CD14-positive monocyte (primary cell): Measurements from ENCODE around the gene LCE1E. TPM values are rescaled to one million over a fixed set of nuclear protein-coding genes. Genes with fewer than 3 reads are reported as not detected.
A peak's percentile ranks its signal among the peaks of the same experiment; 100 is the strongest.

Experiments used
- DNase-seq, 3 donors: peaks; one replicate each; pipeline ENCODE4 v3.0.0-alpha.2; 2011 to 2022
- H2AFZ ChIP-seq: 2 replicates; pipeline ENCODE4 v1.6.0; 2012; ENCODE audit warnings: mild to moderate bottlenecking, low read depth, low read length, inconsistent platforms; ENCODE audit not compliant: insufficient read depth, poor library complexity, severe bottlenecking
- H3K27ac ChIP-seq, 2 donors: 1 replicate in 1 of 2; 2 replicates in 1 of 2; pipeline ENCODE4 v1.5.1; 2012 to 2013; ENCODE audit warnings: low read length in 2 of 2, control low read depth in 1 of 2, inconsistent platforms in 1 of 2, low read depth in 1 of 2, mild to moderate bottlenecking in 1 of 2
- H3K27me3 ChIP-seq, 2 donors: one replicate each; pipeline versions ENCODE4 v1.6.0 to v1.6.1; 2011 to 2013; ENCODE audit warnings: low read length in 2 of 2; ENCODE audit not compliant: control insufficient read depth in 2 of 2, insufficient read depth in 2 of 2
- H3K36me3 ChIP-seq, 2 donors: replicated peaks in 1 of 2; 1 replicate in 1 of 2; 2 replicates in 1 of 2; pipeline versions ENCODE4 v1.5.1 to v1.6.1; 2012 to 2013; ENCODE audit warnings: low read length in 2 of 2, control low read depth in 1 of 2, inconsistent platforms in 1 of 2, mild to moderate bottlenecking in 1 of 2; ENCODE audit not compliant: insufficient read depth in 2 of 2, control insufficient read depth in 1 of 2
- H3K4me1 ChIP-seq, 2 donors: 1 replicate in 1 of 2; 2 replicates in 1 of 2; pipeline versions ENCODE4 v1.5.1 to v1.6.1; 2012 to 2013; ENCODE audit warnings: low read length in 2 of 2, control low read depth in 1 of 2, inconsistent platforms in 1 of 2, mild to moderate bottlenecking in 1 of 2, moderate library complexity in 1 of 2; ENCODE audit not compliant: insufficient read depth in 2 of 2, control insufficient read depth in 1 of 2
- H3K4me2 ChIP-seq: replicated peaks from 2 replicates; pipeline ENCODE3; 2012; ENCODE audit warnings: low read length, moderate library complexity, mild to moderate bottlenecking; ENCODE audit not compliant: poor library complexity, severe bottlenecking; ENCODE audit errors: extremely low read depth
- H3K4me3 ChIP-seq, 3 experiments: fragments of 200-600 bp in 1 of 3; sonication (generic) in 1 of 3; replicated peaks in 1 of 3; 1 replicate in 2 of 3; 2 replicates in 1 of 3; pipeline ENCODE4 v1.5.1; 2011 to 2013; ENCODE audit warnings: low read length in 3 of 3, mild to moderate bottlenecking in 3 of 3, control low read depth in 2 of 3, low read depth in 2 of 3, inconsistent platforms in 1 of 3, moderate library complexity in 1 of 3
- H3K79me2 ChIP-seq: 2 replicates; pipeline ENCODE4 v1.6.0; 2012; ENCODE audit warnings: mild to moderate bottlenecking, control low read depth, inconsistent platforms, low read length, moderate library complexity; ENCODE audit not compliant: insufficient read depth
- H3K9ac ChIP-seq: 2 replicates; pipeline ENCODE4 v1.6.0; 2017; ENCODE audit warnings: low read length, mild to moderate bottlenecking; ENCODE audit not compliant: insufficient read depth, poor library complexity, severe bottlenecking
- H3K9me3 ChIP-seq, 2 donors: replicated peaks in 1 of 2; 1 replicate in 1 of 2; 2 replicates in 1 of 2; pipeline versions ENCODE4 v1.5.1 to v1.6.1; 2012 to 2013; ENCODE audit warnings: low read length in 2 of 2, control low read depth in 1 of 2; ENCODE audit not compliant: control insufficient read depth in 1 of 2, insufficient read depth in 1 of 2
- H4K20me1 ChIP-seq: 2 replicates; pipeline ENCODE4 v1.6.0; 2012; ENCODE audit warnings: mild to moderate bottlenecking, low read length, control low read depth, moderate library complexity; ENCODE audit not compliant: insufficient read depth
- H3K27ac Mint-ChIP-seq, 7 donors: one replicate each; pipeline ENCODE4 v1.8.0; 2020; ENCODE audit warnings: mild to moderate bottlenecking in 7 of 7, mixed read lengths in 7 of 7, moderate library complexity in 6 of 7, inconsistent platforms in 2 of 7
- H3K27me3 Mint-ChIP-seq, 3 donors: one replicate each; pipeline ENCODE4 v1.8.0; 2021 to 2022; ENCODE audit warnings: low read depth in 3 of 3, mild to moderate bottlenecking in 3 of 3, mixed read lengths in 3 of 3, moderate library complexity in 3 of 3, inconsistent platforms in 1 of 3
- H3K36me3 Mint-ChIP-seq, 2 donors: one replicate each; pipeline ENCODE4 v1.8.0; 2020; ENCODE audit warnings: mixed read lengths in 2 of 2, inconsistent platforms in 1 of 2, mild to moderate bottlenecking in 1 of 2
- H3K4me1 Mint-ChIP-seq: one replicate; pipeline ENCODE4 v1.8.0; 2020; ENCODE audit warnings: mild to moderate bottlenecking, mixed read lengths
- H3K4me3 Mint-ChIP-seq, 2 donors: one replicate each; pipeline ENCODE4 v1.8.0; 2020; ENCODE audit warnings: mild to moderate bottlenecking in 2 of 2, mixed read lengths in 2 of 2, moderate library complexity in 1 of 2
- H3K9me3 Mint-ChIP-seq, 7 donors: one replicate each; pipeline ENCODE4 v1.8.0; 2020 to 2022; ENCODE audit warnings: mixed read lengths in 7 of 7, mild to moderate bottlenecking in 6 of 7, moderate library complexity in 6 of 7, inconsistent platforms in 2 of 7
- WGBS: methylation state at CpG from one replicate; pipeline ENCODE4 v1.1.5; 2013; ENCODE audit warnings: missing lambda C conversion rate; ENCODE audit not compliant: insufficient coverage; 5-methylcytosine and 5-hydroxymethylcytosine counted together
- intact Hi-C, 2 donors: fragments of 100-400 bp; cut with micrococcal nuclease; formaldehyde crosslinking; loops; one replicate each; pipeline versions ENCODE4 v1.15.0 to v1.15.1; 2023
- polyA plus RNA-seq, 3 donors: library from polyadenylated mRNA; depleted of rRNA in 1 of 3; unstranded in 2 of 3; stranded (reverse) in 1 of 3; fragments of 300-500 nt in 2 of 3; fragments of >200 nt in 1 of 3; fragmentation: Illumina TruSeq in 2 of 3; gene quantifications; 1 replicate in 2 of 3; 2 replicates in 1 of 3; pipeline ENCODE4 v1.2.3, GENCODE V29; 2012 to 2021
- TF ChIP-seq, protein P1 (sequence below): fragments of 200-600 bp; IDR thresholded peaks from one replicate; pipeline ENCODE4 v1.8.0; 2022; ENCODE audit warnings: antibody characterized with exemption, mild to moderate bottlenecking

Gene LCE1E
- polyA plus RNA-seq, 3 donors: not detected

DNA sequence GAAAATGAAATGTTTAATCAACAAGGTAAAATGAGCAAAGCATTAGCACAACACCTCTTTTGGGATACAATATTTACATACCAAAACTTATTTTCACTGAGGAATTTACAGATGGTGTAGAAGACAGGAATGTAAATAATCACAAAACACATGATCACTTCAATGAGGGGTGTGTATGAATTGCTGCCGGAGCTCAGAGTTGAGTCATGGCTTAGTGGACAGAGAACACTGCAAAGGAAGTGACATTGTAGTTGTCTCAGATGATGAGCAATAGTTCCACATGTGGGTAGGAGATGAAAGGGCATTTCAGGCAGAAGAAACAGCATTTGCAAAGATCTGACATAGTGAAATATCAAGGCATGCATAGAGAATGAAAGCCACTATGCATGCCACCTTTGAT is 33.8 kb upstream of the LCE1E start:
- Histone ChIP-seq H3K36me3 (no peaks in the 10 kb centered on the region), H3K9ac (no peak overlapping the region), H3K27me3 (peaks cover 11 to 15% of the 10 kb centered on the region in 2 donors), H4K20me1 (no peaks in the 10 kb centered on the region), H3K4me2 (no peak overlapping the region), H3K27ac (no peak overlapping the region), H3K4me1 (no peaks in the 10 kb centered on the region), H3K79me2 (no peaks in the 10 kb centered on the region), H3K9me3 (no peaks in the 10 kb centered on the region), H2AFZ (no peak overlapping the region), H3K4me3 (no peak overlapping the region)
- intact Hi-C loops: no loop called here
- peaks cover 0 to 2% (median 0%) of the 10 kb centered on the region in 7 donors for H3K9me3 Mint-ChIP-seq
- no peak overlapping the region for H3K4me3 Mint-ChIP-seq
- no peaks in the 10 kb centered on the region for H3K36me3 Mint-ChIP-seq
- no CpG with 5 or more reads among the region's 1 CpG for WGBS
- no peaks in the 10 kb centered on the region for H3K4me1 Mint-ChIP-seq
- no peak overlapping the region for H3K27ac Mint-ChIP-seq
- peaks cover 8 to 14% (median 12%) of the 10 kb centered on the region in 3 donors for H3K27me3 Mint-ChIP-seq
- TF ChIP-seq, protein P1, sequence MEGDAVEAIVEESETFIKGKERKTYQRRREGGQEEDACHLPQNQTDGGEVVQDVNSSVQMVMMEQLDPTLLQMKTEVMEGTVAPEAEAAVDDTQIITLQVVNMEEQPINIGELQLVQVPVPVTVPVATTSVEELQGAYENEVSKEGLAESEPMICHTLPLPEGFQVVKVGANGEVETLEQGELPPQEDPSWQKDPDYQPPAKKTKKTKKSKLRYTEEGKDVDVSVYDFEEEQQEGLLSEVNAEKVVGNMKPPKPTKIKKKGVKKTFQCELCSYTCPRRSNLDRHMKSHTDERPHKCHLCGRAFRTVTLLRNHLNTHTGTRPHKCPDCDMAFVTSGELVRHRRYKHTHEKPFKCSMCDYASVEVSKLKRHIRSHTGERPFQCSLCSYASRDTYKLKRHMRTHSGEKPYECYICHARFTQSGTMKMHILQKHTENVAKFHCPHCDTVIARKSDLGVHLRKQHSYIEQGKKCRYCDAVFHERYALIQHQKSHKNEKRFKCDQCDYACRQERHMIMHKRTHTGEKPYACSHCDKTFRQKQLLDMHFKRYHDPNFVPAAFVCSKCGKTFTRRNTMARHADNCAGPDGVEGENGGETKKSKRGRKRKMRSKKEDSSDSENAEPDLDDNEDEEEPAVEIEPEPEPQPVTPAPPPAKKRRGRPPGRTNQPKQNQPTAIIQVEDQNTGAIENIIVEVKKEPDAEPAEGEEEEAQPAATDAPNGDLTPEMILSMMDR: no peak
- DNase-seq: no peak

DNA sequence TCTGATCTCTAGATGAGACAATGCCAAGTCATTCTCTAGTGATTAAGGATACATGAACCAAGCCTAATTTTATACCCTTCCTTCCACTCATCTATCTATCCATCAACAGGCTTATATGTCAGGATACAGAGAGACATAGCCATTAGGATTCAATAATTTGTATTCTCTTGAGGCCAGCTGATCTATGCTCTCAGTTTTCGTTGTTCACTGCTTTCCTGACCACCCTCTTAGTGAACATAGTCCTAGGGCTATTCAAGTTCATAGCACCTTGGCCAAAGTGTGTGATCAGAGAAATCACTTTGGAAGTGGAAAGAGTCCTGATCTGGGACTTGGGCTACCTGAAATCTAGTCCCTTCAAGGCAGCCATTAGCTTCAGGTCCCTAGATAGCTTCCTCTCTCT is 32.5 kb upstream of the LCE1E start:
- H3K27ac Mint-ChIP-seq: peak overlapping the region in 1 of 7 donors; percentile 30
- H3K27me3 ChIP-seq: peaks cover 11 to 15% of the 10 kb centered on the region in 2 donors
- H3K27ac ChIP-seq: no peak overlapping the region
- no CpG with 5 or more reads among the region's 1 CpG for WGBS
- no peaks in the 10 kb centered on the region for H3K9me3 ChIP-seq
- H3K4me2 ChIP-seq: no peak overlapping the region
- no peak overlapping the region for H3K9ac ChIP-seq
- H3K4me1 Mint-ChIP-seq: no peaks in the 10 kb centered on the region
- TF ChIP-seq, protein P1: no peak
- no peak for DNase-seq
- no peaks in the 10 kb centered on the region for H4K20me1 ChIP-seq
- no peak overlapping the region for H2AFZ ChIP-seq
- intact Hi-C loops: no loop called here
- H3K4me3 Mint-ChIP-seq: no peak overlapping the region
- no peaks in the 10 kb centered on the region for H3K79me2 ChIP-seq
- H3K4me3 ChIP-seq: no peak overlapping the region
- peaks cover 0 to 2% (median 0%) of the 10 kb centered on the region in 7 donors for H3K9me3 Mint-ChIP-seq
- no peaks in the 10 kb centered on the region for H3K36me3 ChIP-seq
- H3K27me3 Mint-ChIP-seq: peaks cover 5 to 17% (median 12%) of the 10 kb centered on the region in 3 donors
- no peaks in the 10 kb centered on the region for H3K4me1 ChIP-seq
- H3K36me3 Mint-ChIP-seq: no peaks in the 10 kb centered on the region
